HepG2 (cell line): ENCODE results near the gene WNK2. TPM values are rescaled to one million over a fixed set of nuclear protein-coding genes. Genes with fewer than 3 reads are reported as not detected.
A peak's percentile ranks its signal among the peaks of the same experiment; 100 is the strongest.

Experiments
- ATAC-seq: fragments of 200-7000 bp; cut with Tn5 transposase; 3 replicates; pipeline ENCODE4 v1.9.1; 2020; ENCODE audit warnings: mild to moderate bottlenecking, moderate library complexity
- BruUV-seq: library from RNA; stranded (reverse); fragments of 400-500 nt; replicated peaks from 2 replicates; lab custom pipeline; 2021; lab: Mats Ljungman, UMichigan
- CTCF ChIA-PET: fragments of 300-600 bp; formaldehyde crosslinking; extraction: SDS; loops from one replicate; lab custom pipeline; 2021; ENCODE audit warnings: low total read pairs, inconsistent platforms, low intra/inter-chr PET ratio; lab: Yijun Ruan, JAX
- POLR2A ChIA-PET: fragments of 350-600 bp; sonication (Branson Sonifier 250); formaldehyde crosslinking; loops from one replicate; lab custom pipeline; 2020; ENCODE audit warnings: antibody characterized with exemption, inconsistent platforms; lab: Yijun Ruan, JAX
- DNase-seq: peaks from one replicate; pipeline ENCODE4 v3.0.0-alpha.2; 2015; ENCODE audit warnings: low spot score
- FAIRE-seq: peaks from 3 replicates; lab custom pipeline; 2011; peaks lifted over from hg19 to GRCh38; lab: Jason Lieb, UNC
- H2AFZ ChIP-seq: one replicate; pipeline ENCODE4 v1.6.1; 2011; ENCODE audit warnings: low read length, inconsistent platforms
- H3K27ac ChIP-seq: fragments of 300-600 bp; 3 replicates; pipeline ENCODE4 v1.8.0; 2011; ENCODE audit warnings: mixed run types, mild to moderate bottlenecking, mixed read lengths, low read length, inconsistent platforms; ENCODE audit not compliant: insufficient read depth; ENCODE audit errors: extremely low read length
- H3K27me3 ChIP-seq, 2 experiments: fragments of 200-600 bp in 1 of 2; 2 replicates in 1 of 2; 3 replicates in 1 of 2; pipeline versions ENCODE4 v1.6.0 to v1.8.0; 2011; ENCODE audit warnings: low read length in 2 of 2, mild to moderate bottlenecking in 2 of 2, moderate library complexity in 2 of 2, inconsistent platforms in 1 of 2; ENCODE audit not compliant: insufficient read depth in 2 of 2, control insufficient read depth in 1 of 2
- H3K36me3 ChIP-seq, 2 experiments: fragments of 200-600 bp in 1 of 2; replicated peaks in 1 of 2; 2 replicates in 1 of 2; 3 replicates in 1 of 2; pipeline versions ENCODE4 v1.5.1 to v1.8.0; 2011; ENCODE audit warnings: low read length in 2 of 2, inconsistent platforms in 1 of 2; ENCODE audit not compliant: insufficient read depth in 2 of 2, control insufficient read depth in 1 of 2
- H3K4me1 ChIP-seq: 2 replicates; pipeline ENCODE4 v1.5.1; 2012; ENCODE audit warnings: low read length, inconsistent platforms; ENCODE audit not compliant: insufficient read depth
- H3K4me2 ChIP-seq: 2 replicates; pipeline ENCODE4 v1.6.0; 2011; ENCODE audit warnings: low read depth, low read length, inconsistent platforms
- H3K4me3 ChIP-seq, 3 experiments: fragments of 200-600 bp in 1 of 3; sonication (generic), shearing (Covaris generic) in 1 of 3; replicated peaks in 1 of 3; 2 replicates each; pipeline ENCODE4 v1.5.1; 2011 to 2016; ENCODE audit warnings: low read length in 3 of 3, inconsistent platforms in 2 of 3, low read depth in 2 of 3, mild to moderate bottlenecking in 2 of 3, control low read depth in 1 of 3, mixed read lengths in 1 of 3; ENCODE audit not compliant: insufficient read depth in 1 of 3
- H3K79me2 ChIP-seq: one replicate; pipeline ENCODE4 v1.6.1; 2011; ENCODE audit warnings: low read length, inconsistent platforms; ENCODE audit not compliant: insufficient read depth
- H3K9ac ChIP-seq: 2 replicates; pipeline ENCODE4 v1.6.0; 2011; ENCODE audit warnings: mild to moderate bottlenecking, low read depth, low read length, inconsistent platforms; ENCODE audit not compliant: insufficient read depth
- H3K9me3 ChIP-seq: 2 replicates; pipeline ENCODE4 v1.5.1; 2012; ENCODE audit warnings: mild to moderate bottlenecking, low read length
- H4K20me1 ChIP-seq: 2 replicates; pipeline ENCODE4 v1.6.0; 2011; ENCODE audit warnings: inconsistent platforms, mild to moderate bottlenecking, low read length, moderate library complexity; ENCODE audit not compliant: insufficient read depth
- AGO1 ChIP-seq: fragments of 200-400 bp; formaldehyde crosslinking; IDR thresholded peaks from 2 replicates; pipeline ENCODE4 v1.6.1; 2017; ENCODE audit warnings: mild to moderate bottlenecking, low read depth, low read length, moderate library complexity; ENCODE audit not compliant: poor library complexity, severe bottlenecking
- CTCF ChIP-seq: sonication (generic); formaldehyde crosslinking; IDR thresholded peaks from 2 replicates; pipeline ENCODE4 v1.5.0; 2020; ENCODE audit warnings: mild to moderate bottlenecking, missing genetic modification reagents, moderate library complexity
- FOXC1 ChIP-seq: sonication (generic); formaldehyde crosslinking; IDR thresholded peaks from 2 replicates; pipeline ENCODE4 v1.8.0; 2022; ENCODE audit warnings: mild to moderate bottlenecking, missing genetic modification reagents, borderline replicate concordance
- GTF3A ChIP-seq: sonication (generic); formaldehyde crosslinking; conservative IDR thresholded peaks from 2 replicates; pipeline ENCODE4 v1.4.0; 2020; ENCODE audit warnings: mild to moderate bottlenecking, missing genetic modification reagents
- HCFC1 ChIP-seq: fragments of 150-350 bp; IDR thresholded peaks from 2 replicates; pipeline ENCODE4 v1.6.1; 2014; ENCODE audit warnings: low read depth, low read length
- NFIB ChIP-seq: sonication (generic); formaldehyde crosslinking; IDR thresholded peaks from 2 replicates; pipeline ENCODE4 v1.9.0; 2021; ENCODE audit warnings: missing genetic modification reagents, mild to moderate bottlenecking, borderline replicate concordance
- PREB ChIP-seq: sonication (generic); formaldehyde crosslinking; IDR thresholded peaks from 2 replicates; pipeline ENCODE4 v1.4.0; 2020; ENCODE audit warnings: missing genetic modification reagents
- ZBTB33 ChIP-seq: sonication (generic); formaldehyde crosslinking; IDR thresholded peaks from 2 replicates; pipeline ENCODE4 v1.4.0; 2020; ENCODE audit warnings: missing genetic modification reagents
- ZNF101 ChIP-seq: sonication (generic); formaldehyde crosslinking; IDR thresholded peaks from 2 replicates; pipeline ENCODE4 v1.4.0; 2020; ENCODE audit warnings: mild to moderate bottlenecking, low read depth, missing genetic modification reagents, borderline replicate concordance
- ZNF260 ChIP-seq: sonication (generic); formaldehyde crosslinking; IDR thresholded peaks from 2 replicates; pipeline ENCODE4 v1.4.0; 2020; ENCODE audit warnings: missing genetic modification reagents, low read depth, mild to moderate bottlenecking, borderline replicate concordance
- ZNF614 ChIP-seq: IDR thresholded peaks from 2 replicates; pipeline ENCODE4 v1.6.1; 2018; ENCODE audit warnings: missing biosample characterization, missing genetic modification reagents, inconsistent platforms, borderline replicate concordance
- ZNF841 ChIP-seq: sonication (generic); formaldehyde crosslinking; IDR thresholded peaks from 2 replicates; pipeline ENCODE4 v1.8.1; 2023; ENCODE audit warnings: missing genetic modification reagents, borderline replicate concordance
- ZSCAN29 ChIP-seq: sonication (generic); formaldehyde crosslinking; conservative IDR thresholded peaks from 2 replicates; pipeline ENCODE4 v1.4.0; 2020; ENCODE audit warnings: mild to moderate bottlenecking, missing genetic modification reagents
- WGBS: methylation state at CpG from one replicate; pipeline ENCODE4 v1.1.6; 2017; ENCODE audit warnings: low lambda C conversion rate; 5-methylcytosine and 5-hydroxymethylcytosine counted together
- in situ Hi-C: cut with HindIII; loops from 2 replicates; pipeline ENCODE4 v1.10.0; 2017; ENCODE audit warnings: low pct_unique_long_range_greater_than_20kb; ENCODE audit not compliant: extremely low pct_ligation_motif_present
- intact Hi-C: fragments of 100-400 bp; cut with micrococcal nuclease; formaldehyde crosslinking; loops from one replicate; pipeline ENCODE4 v1.10.0; 2022; ENCODE audit not compliant: unreplicated experiment
- polyA plus RNA-seq, 8 experiments: library from polyadenylated mRNA; depleted of rRNA in 3 of 8; stranded (reverse) in 7 of 8; unstranded in 1 of 8; fragments of >200 nt; fragmentation: Illumina TruSeq in 4 of 8; extraction: Trizol in 4 of 8; gene quantifications; 2 replicates each; pipeline versions ENCODE4 v1.2.1 to v1.2.3, GENCODE V29; 2011 to 2016; ENCODE audit warnings: low read depth in 4 of 8, missing spikeins in 1 of 8, mixed read lengths in 1 of 8; ENCODE audit not compliant: insufficient read depth in 1 of 8
- total RNA-seq, 5 experiments: library from RNA; depleted of rRNA; stranded (reverse); fragments of >200 nt; fragmentation: Illumina TruSeq; extraction: Trizol; gene quantifications; 2 replicates each; pipeline ENCODE4 v1.2.3, GENCODE V29; 2016; ENCODE audit warnings: low read depth in 1 of 5

The WNK2 gene
- total and polyA plus RNA-seq, 2 of the 13 experiments (the other 11 are each of a cell fraction or from before 2014, with no cell fraction given), result 10.5 to 12.0 TPM

- no peak for TF ChIP-seq PREB (CRISPR knock-in tag)
- TF ChIP-seq HCFC1, result no peak
- no peak for TF ChIP-seq AGO1
- TF ChIP-seq GTF3A (CRISPR knock-in tag), result no peak
- TF ChIP-seq ZNF614 (CRISPR knock-in tag), result no peak
- no peak for TF ChIP-seq ZNF260 (CRISPR knock-in tag)
- TF ChIP-seq NFIB (CRISPR knock-in tag), result no peak
- TF ChIP-seq FOXC1 (CRISPR knock-in tag), result no peak
- TF ChIP-seq ZNF101, result no peak
- TF ChIP-seq ZSCAN29, result no peak
These were observed 22.0 kb upstream of the WNK2 start (continued) for GRCh38 chr9:93161786-93162562.

GRCh38 chr9:93164085-93164484 is 19.9 kb upstream of the WNK2 start:
- CTCF ChIA-PET, result no interaction called here
- H3K79me2 ChIP-seq, result no peaks in the 10 kb centered on the region
- no peak for ATAC-seq
- POLR2A ChIA-PET, result no interaction called here
- peaks cover 0 to 13% of the 10 kb centered on the region in 2 experiments; a peak in 4 of 5 replicates for H3K27me3 ChIP-seq
- H2AFZ ChIP-seq, result no peak overlapping the region
- H3K36me3 ChIP-seq, result no peaks in the 10 kb centered on the region
- FAIRE-seq, result no peak
- H3K27ac ChIP-seq, result no peak overlapping the region
- no peak for DNase-seq
- no peak overlapping the region for H3K4me2 ChIP-seq
- TF ChIP-seq ZBTB33 (CRISPR knock-in tag) (peak; percentile 93), ZNF841 (CRISPR knock-in tag) (no peak), CTCF (CRISPR knock-in tag) (peak; percentile 38)
- in situ Hi-C loops, result loop anchor here (5.0 to 25.0 kb wide), 2 partner anchors 138 to 273 kb away; no protein-coding TSS in a partner anchor
- intact Hi-C loops, result no loop called here
- BruUV-seq, result no TSS peak
- H3K4me3 ChIP-seq, result no peak overlapping the region
- WGBS, result 82% methylated on average over 5 of the region's 13 CpGs
- no peaks in the 10 kb centered on the region for H4K20me1 ChIP-seq
- H3K4me1 ChIP-seq, result peaks cover 54% of the 10 kb centered on the region
- no peak overlapping the region for H3K9ac ChIP-seq
- H3K9me3 ChIP-seq, result no peaks in the 10 kb centered on the region
